NCI-H187 treated with DMSO at 0.1 percent for 48 hours (cell line): ENCODE measurements around the gene IGSF8.
A peak's percentile ranks its signal among the peaks of the same experiment; 100 is the strongest.

ENCODE experiments used
- DNase-seq: peaks from one replicate; lab custom pipeline; 2025; lab: John Stamatoyannopoulos, UW

IGSF8 gene

DNA sequence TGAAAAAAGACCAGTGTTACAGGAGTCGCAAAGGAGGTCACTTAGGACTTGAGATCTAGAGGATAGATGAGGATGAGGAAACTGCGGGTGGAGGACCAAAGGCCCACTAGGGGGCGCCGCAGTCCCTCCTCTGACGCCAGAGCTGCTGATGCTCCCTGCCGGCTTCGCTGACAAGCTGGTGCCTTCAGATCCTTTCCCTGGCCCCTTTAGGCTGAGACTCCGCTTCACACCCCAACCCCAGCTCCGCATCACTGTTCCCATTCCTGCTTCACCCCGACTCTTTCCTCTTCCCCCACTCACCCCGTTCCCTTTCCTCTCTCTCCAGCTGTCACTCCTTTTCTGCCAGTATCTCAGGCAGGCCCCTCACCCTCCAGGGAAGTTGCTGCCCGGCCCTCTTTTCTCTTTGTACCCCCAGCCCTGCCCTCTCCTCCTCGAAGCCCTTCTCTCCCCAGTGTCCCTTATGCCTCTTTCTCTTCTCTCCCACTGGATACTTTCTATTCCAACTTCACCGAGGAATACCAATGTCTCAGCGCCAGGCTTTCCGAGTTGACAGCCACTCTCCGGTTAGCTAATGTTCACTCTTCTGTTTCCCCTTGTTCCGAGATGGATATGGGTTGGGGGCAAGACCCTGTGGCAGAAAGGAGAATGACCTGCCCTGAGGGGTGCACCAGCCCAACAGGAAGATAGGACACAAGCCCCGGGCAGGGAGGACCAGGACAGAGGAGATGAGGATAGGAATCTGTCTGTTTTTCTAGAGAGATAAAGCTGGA is 12.5 kb downstream of the IGSF8 start:
- peak; percentile 25 for DNase-seq

- no peak for DNase-seq
Observed at GRCh38 chr1:160084771-160085321, 13.6 kb downstream of the IGSF8 start.

DNA sequence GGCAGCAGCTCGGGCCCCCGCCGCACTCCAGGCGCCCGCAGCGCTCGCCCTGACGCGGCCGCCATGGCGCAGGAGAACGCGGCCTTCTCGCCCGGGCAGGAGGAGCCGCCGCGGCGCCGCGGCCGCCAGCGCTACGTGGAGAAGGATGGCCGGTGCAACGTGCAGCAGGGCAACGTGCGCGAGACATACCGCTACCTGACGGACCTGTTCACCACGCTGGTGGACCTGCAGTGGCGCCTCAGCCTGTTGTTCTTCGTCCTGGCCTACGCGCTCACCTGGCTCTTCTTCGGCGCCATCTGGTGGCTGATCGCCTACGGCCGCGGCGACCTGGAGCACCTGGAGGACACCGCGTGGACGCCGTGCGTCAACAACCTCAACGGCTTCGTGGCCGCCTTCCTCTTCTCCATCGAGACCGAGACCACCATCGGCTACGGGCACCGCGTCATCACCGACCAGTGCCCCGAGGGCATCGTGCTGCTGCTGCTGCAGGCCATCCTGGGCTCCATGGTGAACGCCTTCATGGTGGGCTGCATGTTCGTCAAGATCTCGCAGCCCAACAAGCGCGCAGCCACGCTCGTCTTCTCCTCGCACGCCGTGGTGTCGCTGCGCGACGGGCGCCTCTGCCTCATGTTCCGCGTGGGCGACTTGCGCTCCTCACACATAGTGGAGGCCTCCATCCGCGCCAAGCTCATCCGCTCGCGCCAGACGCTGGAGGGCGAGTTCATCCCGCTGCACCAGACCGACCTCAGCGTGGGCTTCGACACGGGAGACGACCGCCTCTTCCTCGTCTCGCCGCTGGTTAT is 14.2 kb downstream of the IGSF8 start:
- peak; percentile 61 for DNase-seq

DNA sequence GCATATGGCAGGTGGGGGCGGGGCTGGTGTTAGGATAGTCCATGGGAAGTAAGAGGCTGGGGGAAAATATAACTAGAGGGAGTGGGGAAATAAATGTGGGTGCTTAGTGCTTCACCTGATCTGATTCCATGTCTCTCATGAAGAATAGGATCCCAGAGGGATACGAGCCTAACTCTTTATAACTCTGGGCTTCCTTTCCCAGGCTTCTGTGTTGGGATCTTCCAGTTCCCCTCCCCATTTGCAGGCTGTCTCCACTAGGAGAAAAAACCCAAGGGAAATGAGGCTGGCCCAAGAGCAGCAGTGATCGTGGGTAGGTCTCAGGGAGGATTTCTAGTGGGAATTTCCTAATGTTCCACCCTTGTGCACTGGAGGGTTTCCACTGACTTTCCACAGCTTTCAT is 15.5 kb downstream of the IGSF8 start:
- no peak for DNase-seq

GRCh38 chr1:160082487-160082886 is 15.9 kb downstream of the IGSF8 start:
- DNase-seq: no peak

- DNase-seq: no peak
Observed at GRCh38 chr1:160081261-160081936, 17.0 kb downstream of the IGSF8 start, which contains the start of gene KCNJ9. TSS of gene KCNJ9 (plus strand) at chr1:160081538. CDS start at chr1:160084031, 2,493 bp downstream.

- DNase-seq: no peak
Observed at GRCh38 chr1:160080381-160081100, 17.9 kb downstream of the IGSF8 start.

DNA sequence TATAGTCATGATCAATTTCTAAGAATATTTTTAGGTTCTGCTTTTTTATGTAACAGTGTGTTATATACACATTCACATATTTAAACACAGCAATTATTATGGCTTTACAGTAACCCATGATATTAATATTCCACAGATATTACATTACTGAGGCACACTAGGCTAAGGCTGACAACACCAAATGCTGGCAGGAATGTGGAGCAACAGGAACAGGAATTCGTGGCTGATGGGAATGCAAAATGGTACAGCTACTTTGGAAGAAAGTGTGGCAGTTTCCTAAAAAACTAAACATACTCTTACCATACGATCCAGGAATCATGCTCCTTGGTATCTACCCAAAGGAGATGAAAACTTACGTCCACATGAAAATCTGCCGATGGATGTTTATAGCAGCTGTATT is 19.0 kb downstream of the IGSF8 start:
- no peak for DNase-seq

DNA sequence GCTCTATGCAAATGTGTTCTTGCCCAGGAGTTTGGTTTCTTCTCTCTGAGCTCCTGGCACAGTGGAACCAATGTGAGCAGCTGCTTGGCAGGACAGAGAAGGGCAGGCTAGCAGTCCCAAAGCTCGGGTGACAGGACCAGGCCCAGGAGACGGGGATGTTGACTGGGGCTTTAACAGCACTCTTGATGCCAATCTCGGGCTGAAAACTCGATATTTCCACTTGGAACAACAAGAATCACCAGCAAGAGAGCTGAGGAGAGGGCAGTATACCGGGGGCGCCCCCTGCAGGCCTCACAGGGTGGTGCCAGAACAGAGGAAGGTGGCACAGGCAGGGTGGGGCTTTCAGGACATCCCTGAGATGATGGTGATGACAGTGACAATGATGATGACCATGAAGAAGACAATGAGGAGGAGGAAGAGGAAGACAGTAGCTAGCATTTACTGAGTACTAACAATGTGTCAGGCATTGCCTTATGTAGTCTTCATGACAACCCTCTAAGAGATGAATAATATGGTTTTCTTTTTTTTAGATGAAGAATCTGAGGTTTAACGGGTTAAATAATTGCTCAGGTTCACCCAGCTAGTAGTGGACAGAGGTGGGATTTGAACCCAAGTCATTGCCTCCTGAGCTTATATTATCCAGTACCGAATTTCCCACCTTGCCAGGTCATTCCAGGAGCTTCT is 19.8 kb downstream of the IGSF8 start:
- DNase-seq: peak; percentile 17

DNA sequence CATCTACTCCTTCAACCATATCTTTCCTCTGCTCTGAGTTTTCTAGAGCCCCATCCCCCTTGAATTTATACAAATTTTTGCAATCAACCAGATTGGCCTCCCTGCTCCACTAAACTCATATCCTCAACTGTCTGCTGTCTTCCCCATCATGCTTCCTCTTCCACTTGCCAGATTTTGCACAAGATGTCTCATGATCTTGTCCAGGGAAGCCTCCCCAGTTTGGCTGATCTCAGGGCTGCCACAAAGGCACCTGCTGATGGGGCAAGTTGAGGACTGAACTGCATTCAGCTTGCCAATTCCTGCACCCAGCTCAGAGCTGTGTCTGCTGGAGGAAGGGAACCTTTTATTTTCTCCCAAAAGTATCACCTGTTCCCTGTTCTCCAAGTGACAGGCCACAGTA is 20.9 kb downstream of the IGSF8 start:
- DNase-seq: no peak

GRCh38 chr1:160076295-160076694 is 22.1 kb downstream of the IGSF8 start:
- no peak for DNase-seq

DNA sequence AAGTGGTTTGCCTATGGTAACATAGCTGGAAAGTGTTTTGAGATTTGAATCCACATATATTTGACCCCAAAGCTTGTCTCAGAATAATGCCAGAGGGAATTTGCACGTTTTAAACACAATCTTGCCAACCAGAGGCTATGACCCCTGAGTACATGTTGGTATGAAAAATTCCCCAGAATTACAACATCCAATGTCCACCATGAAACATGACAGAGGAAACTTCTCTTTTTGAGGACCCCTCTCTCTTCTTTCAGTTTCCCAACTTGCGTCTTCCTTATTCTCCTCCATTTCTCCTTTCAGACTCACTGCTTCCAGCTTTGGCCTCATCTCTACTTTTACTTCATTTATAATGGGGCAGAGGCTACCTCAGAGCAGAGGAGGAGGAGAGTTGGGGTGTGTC is 22.6 kb downstream of the IGSF8 start:
- no peak for DNase-seq

GRCh38 chr1:160074865-160075264 is 23.6 kb downstream of the IGSF8 start:
- DNase-seq: no peak

DNA sequence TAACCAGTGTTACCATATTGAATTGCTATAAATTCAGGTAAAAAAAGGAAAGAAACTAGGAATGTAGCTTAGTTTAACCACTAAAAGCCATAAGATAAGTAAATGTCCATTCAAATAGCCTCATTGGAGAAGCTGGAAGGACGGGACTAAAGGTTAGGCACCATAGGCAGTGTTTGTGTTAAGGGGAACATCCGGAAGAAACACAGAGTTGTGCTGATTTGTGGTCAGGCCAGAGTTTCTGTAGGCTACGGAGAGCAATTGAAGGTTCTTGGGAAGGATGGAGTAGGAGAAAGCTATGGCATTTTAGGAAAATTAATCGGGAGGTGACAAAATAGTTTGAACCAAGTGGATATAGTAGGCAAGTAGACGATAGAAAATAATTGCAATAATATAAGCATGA is 27.1 kb downstream of the IGSF8 start:
- DNase-seq: no peak

DNA sequence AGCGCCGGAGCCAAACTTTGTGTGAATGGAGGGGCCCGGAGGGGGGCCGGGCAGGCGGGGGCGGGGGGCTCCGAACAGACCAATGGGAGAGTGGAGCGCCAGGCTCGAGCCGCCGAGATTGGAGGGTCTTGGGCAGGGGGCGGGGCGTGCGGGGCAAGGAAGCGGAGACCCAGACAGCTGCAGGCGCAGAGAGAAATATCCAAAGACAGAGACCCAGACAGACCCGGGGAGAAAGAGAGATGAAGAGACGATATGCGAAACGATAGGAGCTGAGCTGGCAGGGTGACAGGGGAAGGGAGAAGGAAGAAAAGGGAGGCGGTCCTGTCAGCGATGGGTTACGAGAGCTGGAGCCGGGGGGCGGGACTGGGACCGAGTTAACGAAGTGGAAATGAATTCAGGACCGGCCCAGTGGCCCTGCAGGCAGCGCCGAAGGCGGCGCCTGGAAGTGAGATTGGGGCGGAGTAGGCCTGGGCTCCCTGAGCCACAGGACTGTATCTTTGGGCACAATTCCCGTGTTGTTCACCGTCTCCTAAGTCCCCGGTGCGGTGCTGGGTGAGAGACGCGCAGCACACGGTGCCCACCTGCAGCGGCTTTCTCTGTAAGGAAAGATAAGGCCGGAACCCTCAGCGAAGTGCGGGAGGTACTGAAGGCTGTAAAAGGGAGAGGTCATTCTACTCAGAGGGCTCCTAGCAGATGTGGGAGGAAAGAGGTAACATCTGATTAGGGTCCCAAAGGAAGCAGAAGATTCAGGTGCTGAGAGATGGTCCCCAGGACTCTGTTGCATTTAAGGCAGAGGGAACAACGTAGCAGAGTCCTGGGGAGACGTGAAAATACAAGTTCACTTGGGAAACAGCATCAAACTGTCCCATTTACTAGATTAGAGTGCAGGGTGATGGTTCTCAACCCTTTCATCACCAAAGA is 27.9 kb downstream of the IGSF8 start:
- DNase-seq: no peak

- no peak for DNase-seq
Observed at GRCh38 chr1:160069460-160070231, 28.8 kb downstream of the IGSF8 start, which contains the start of gene KCNJ10. TSS of gene KCNJ10 (minus strand) at chr1:160070160. CDS start at chr1:160042532, 27,628 bp downstream.

DNA sequence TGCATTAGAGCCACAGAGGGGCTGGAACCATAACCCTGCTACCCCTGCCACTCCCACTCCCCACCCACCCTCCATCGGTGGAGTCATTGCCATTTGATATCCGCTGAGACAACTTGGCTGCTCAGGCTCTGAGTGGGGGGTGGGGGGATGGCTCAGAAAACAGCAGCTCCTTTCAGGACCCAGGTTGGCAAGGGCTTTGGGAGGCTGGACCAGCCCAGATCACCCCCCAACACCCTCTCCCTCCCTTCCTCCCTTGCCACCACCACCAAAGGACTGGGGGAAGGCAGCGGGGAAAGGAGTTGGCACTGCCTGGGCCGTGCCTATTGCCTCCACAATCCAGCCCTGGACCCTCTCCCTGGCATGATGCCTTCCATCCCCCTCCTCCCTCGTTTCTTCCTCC is 30.2 kb downstream of the IGSF8 start:
- DNase-seq: no peak

- DNase-seq: no peak
Observed at GRCh38 chr1:160066829-160067745, 31.3 kb downstream of the IGSF8 start.
